ENCODE results near the gene ABCA4. TPM values are rescaled to one million over a fixed set of nuclear protein-coding genes. Genes with fewer than 3 reads are reported as not detected.

The ABCA4 gene
- total and polyA plus RNA-seq, 2 of the 8 experiments (the other 6 are each of a cell fraction or from before 2014, with no cell fraction given) = 0.06 TPM; not detected in 1

GRCh38 chr1:94169126-94169525 lies 48.2 kb upstream of the ABCA4 start:
- Histone ChIP-seq H3K27ac (ENCODE audit: low read depth, low read length) (no peak overlapping the region), H2BK12ac (ENCODE audit: low read depth, low read length) (no peak overlapping the region), H3K27me3 (replicated peaks in 1 of 4; ENCODE audit: control insufficient read depth in 3 of 4, extremely low read depth in 1 of 4, insufficient read depth in 3 of 4, low read length in 3 of 4) (no peaks in the 10 kb centered on the region), H3K9ac (replicated peaks in 1 of 4; ENCODE audit: extremely low read depth in 1 of 4, low read depth in 3 of 4, low read length in 3 of 4) (no peak overlapping the region), H3K4me3 (ENCODE audit: extremely low read depth in 1 of 4, insufficient read depth in 2 of 4, low read depth in 3 of 4, low read length in 4 of 4) (no peak overlapping the region), H3K4me2 (ENCODE audit: insufficient read depth in 1 of 2, low read depth in 2 of 2, low read length in 2 of 2) (no peak overlapping the region), H2BK5ac (ENCODE audit: low read depth, low read length) (no peak overlapping the region), H3K18ac (ENCODE audit: extremely low read depth, low read length) (no peak overlapping the region), H3K23me2 (ENCODE audit: low read depth, low read length) (peaks cover 2% of the 10 kb centered on the region; the same call in 1 of the 2 replicates), H4K8ac (ENCODE audit: extremely low read depth, insufficient read depth, low read length) (no peak overlapping the region), H4K91ac (replicated peaks; ENCODE audit: insufficient read length, low read length) (no peak overlapping the region), H3K4me1 (replicated peaks in 1 of 4; ENCODE audit: control insufficient read depth in 3 of 4, insufficient read depth in 4 of 4, low read length in 3 of 4) (no peaks in the 10 kb centered on the region), H2BK15ac (ENCODE audit: low read length) (no peak overlapping the region), H3K79me2 (ENCODE audit: control insufficient read depth in 1 of 2, insufficient read depth in 2 of 2, low read length in 2 of 2) (no peaks in the 10 kb centered on the region), H3K36me3 (ENCODE audit: control insufficient read depth in 2 of 4, insufficient read depth in 4 of 4, low read length in 3 of 4) (no peaks in the 10 kb centered on the region), H4K5ac (ENCODE audit: insufficient read length, low read depth, low read length) (no peak overlapping the region), H3K23ac (ENCODE audit: insufficient read length) (no peak overlapping the region), H3K56ac (replicated peaks; ENCODE audit: insufficient read length, low read depth, low read length) (no peak overlapping the region), H3K9me3 (ENCODE audit: insufficient read depth in 2 of 2, low read depth in 1 of 2, low read length in 1 of 2) (0 out of 4 replicates have a peak, but pooled peaks cover 0 to 4% of the 10 kb centered on the region in 2 experiments), H2AFZ (ENCODE audit: low read length) (no peak overlapping the region), H2BK120ac (replicated peaks; ENCODE audit: low read depth, low read length) (no peak overlapping the region), H3K14ac (ENCODE audit: insufficient read length) (no peak overlapping the region), H4K20me1 (replicated peaks in 1 of 2; ENCODE audit: control insufficient read depth in 1 of 2, insufficient read depth in 2 of 2, low read length in 2 of 2) (no peaks in the 10 kb centered on the region), H2BK20ac (ENCODE audit: low read length) (no peak overlapping the region), H3K79me1 (ENCODE audit: low read depth, low read length) (no peaks in the 10 kb centered on the region), H3K4ac (replicated peaks; ENCODE audit: insufficient read length, low read depth, low read length) (no peak overlapping the region), H2AK5ac (ENCODE audit: low read depth, low read length) (no peak overlapping the region)
- FAIRE-seq (no peak), DNase-seq (ENCODE audit: low read depth in 1 of 2, low spot score in 2 of 2) (no peak)
- CTCF ChIA-PET (ENCODE audit: partially characterized antibody) = no interaction called here
- WGBS, 2 experiments (ENCODE audit: extremely low coverage in 1 of 2, insufficient coverage in 1 of 2, insufficient read length in 1 of 2, insufficient replicate concordance in 2 of 2, low coverage in 1 of 2, low lambda C conversion rate in 2 of 2, missing lambda C conversion rate in 1 of 2) = 84% methylated on average over 3 of the region's 3 CpGs; no CpG with 5 or more reads in 1 of the 2 experiments
- POLR2A ChIA-PET (ENCODE audit: partially characterized antibody) = interaction anchor here (0.6 kb wide), 1 partner anchor 300 kb away, joined by 4 read pairs; no protein-coding TSS in a partner anchor
- TF ChIP-seq CBX5 (IDR thresholded peaks at IDR 0.05; ENCODE audit: low read depth, low read length) = no peak
- TF ChIP-seq KDM1A (IDR thresholded peaks at IDR 0.05; ENCODE audit: borderline replicate concordance, low read length) = no peak
- no peak for TF ChIP-seq KDM4A (IDR thresholded peaks at IDR 0.05; ENCODE audit: low read depth, low read length, severe bottlenecking)
- no peak for TF ChIP-seq CEBPB (IDR thresholded peaks at IDR 0.05; ENCODE audit: low read depth, low read length)
- TF ChIP-seq RXRA (IDR thresholded peaks at IDR 0.05; ENCODE audit: insufficient read depth, low read depth, low read length) = no peak
- TF ChIP-seq, protein P1, sequence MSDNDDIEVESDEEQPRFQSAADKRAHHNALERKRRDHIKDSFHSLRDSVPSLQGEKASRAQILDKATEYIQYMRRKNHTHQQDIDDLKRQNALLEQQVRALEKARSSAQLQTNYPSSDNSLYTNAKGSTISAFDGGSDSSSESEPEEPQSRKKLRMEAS (IDR thresholded peaks at IDR 0.05) = no peak
- TF ChIP-seq CREB1 (IDR thresholded peaks at IDR 0.05) = no peak
- TF ChIP-seq SRF (IDR thresholded peaks at IDR 0.05; ENCODE audit: low read depth, low read length) = no peak
- no peak for TF ChIP-seq CHD1 (IDR thresholded peaks at IDR 0.05; ENCODE audit: low read depth, low read length)
- no peak for TF ChIP-seq SP2 (IDR thresholded peaks at IDR 0.05; ENCODE audit: low read length)
- TF ChIP-seq POLR2AphosphoS5 (IDR thresholded peaks at IDR 0.05; ENCODE audit: low read depth, low read length) = no peak
- TF ChIP-seq CTBP2 (IDR thresholded peaks at IDR 0.05; ENCODE audit: borderline replicate concordance, insufficient read depth, insufficient read length, low read length) = no peak
- no peak for TF ChIP-seq TAF7 (optimal IDR thresholded peaks at IDR 0.05; ENCODE audit: borderline replicate concordance, low read depth, low read length)
- no peak for TF ChIP-seq HDAC2 (IDR thresholded peaks at IDR 0.05; ENCODE audit: borderline replicate concordance in 1 of 2, low read depth in 2 of 2, low read length in 2 of 2)
- TF ChIP-seq SP1 (IDR thresholded peaks at IDR 0.05; ENCODE audit: low read depth, low read length) = no peak
